HepG2 (cell line): ENCODE data around the gene UBAC1. TPM values are rescaled to one million over a fixed set of nuclear protein-coding genes. Genes with fewer than 3 reads are reported as not detected.

Source experiments
- ATAC-seq: fragments of 200-7000 bp; cut with Tn5 transposase; 3 replicates; pipeline ENCODE4 v1.9.1; 2020; ENCODE audit warnings: mild to moderate bottlenecking, moderate library complexity
- BruUV-seq: library from RNA; stranded (reverse); fragments of 400-500 nt; replicated peaks from 2 replicates; lab custom pipeline; 2021; lab: Mats Ljungman, UMichigan
- CTCF ChIA-PET: fragments of 300-600 bp; formaldehyde crosslinking; extraction: SDS; loops from one replicate; lab custom pipeline; 2021; ENCODE audit warnings: low total read pairs, inconsistent platforms, low intra/inter-chr PET ratio; lab: Yijun Ruan, JAX
- POLR2A ChIA-PET: fragments of 350-600 bp; sonication (Branson Sonifier 250); formaldehyde crosslinking; loops from one replicate; lab custom pipeline; 2020; ENCODE audit warnings: antibody characterized with exemption, inconsistent platforms; lab: Yijun Ruan, JAX
- DNase-seq: peaks from one replicate; pipeline ENCODE4 v3.0.0-alpha.2; 2015; ENCODE audit warnings: low spot score
- FAIRE-seq: peaks from 3 replicates; lab custom pipeline; 2011; peaks lifted over from hg19 to GRCh38; lab: Jason Lieb, UNC
- H2AFZ ChIP-seq: one replicate; pipeline ENCODE4 v1.6.1; 2011; ENCODE audit warnings: low read length, inconsistent platforms
- H3K27ac ChIP-seq: fragments of 300-600 bp; 3 replicates; pipeline ENCODE4 v1.8.0; 2011; ENCODE audit warnings: mixed run types, mild to moderate bottlenecking, mixed read lengths, low read length, inconsistent platforms; ENCODE audit not compliant: insufficient read depth; ENCODE audit errors: extremely low read length
- H3K27me3 ChIP-seq, 2 experiments: fragments of 200-600 bp in 1 of 2; 2 replicates in 1 of 2; 3 replicates in 1 of 2; pipeline versions ENCODE4 v1.6.0 to v1.8.0; 2011; ENCODE audit warnings: low read length in 2 of 2, mild to moderate bottlenecking in 2 of 2, moderate library complexity in 2 of 2, inconsistent platforms in 1 of 2; ENCODE audit not compliant: insufficient read depth in 2 of 2, control insufficient read depth in 1 of 2
- H3K36me3 ChIP-seq, 2 experiments: fragments of 200-600 bp in 1 of 2; replicated peaks in 1 of 2; 2 replicates in 1 of 2; 3 replicates in 1 of 2; pipeline versions ENCODE4 v1.5.1 to v1.8.0; 2011; ENCODE audit warnings: low read length in 2 of 2, inconsistent platforms in 1 of 2; ENCODE audit not compliant: insufficient read depth in 2 of 2, control insufficient read depth in 1 of 2
- H3K4me1 ChIP-seq: 2 replicates; pipeline ENCODE4 v1.5.1; 2012; ENCODE audit warnings: low read length, inconsistent platforms; ENCODE audit not compliant: insufficient read depth
- H3K4me2 ChIP-seq: 2 replicates; pipeline ENCODE4 v1.6.0; 2011; ENCODE audit warnings: low read depth, low read length, inconsistent platforms
- H3K4me3 ChIP-seq, 3 experiments: fragments of 200-600 bp in 1 of 3; sonication (generic), shearing (Covaris generic) in 1 of 3; replicated peaks in 1 of 3; 2 replicates each; pipeline ENCODE4 v1.5.1; 2011 to 2016; ENCODE audit warnings: low read length in 3 of 3, inconsistent platforms in 2 of 3, low read depth in 2 of 3, mild to moderate bottlenecking in 2 of 3, control low read depth in 1 of 3, mixed read lengths in 1 of 3; ENCODE audit not compliant: insufficient read depth in 1 of 3
- H3K79me2 ChIP-seq: one replicate; pipeline ENCODE4 v1.6.1; 2011; ENCODE audit warnings: low read length, inconsistent platforms; ENCODE audit not compliant: insufficient read depth
- H3K9ac ChIP-seq: 2 replicates; pipeline ENCODE4 v1.6.0; 2011; ENCODE audit warnings: mild to moderate bottlenecking, low read depth, low read length, inconsistent platforms; ENCODE audit not compliant: insufficient read depth
- H3K9me3 ChIP-seq: 2 replicates; pipeline ENCODE4 v1.5.1; 2012; ENCODE audit warnings: mild to moderate bottlenecking, low read length
- H4K20me1 ChIP-seq: 2 replicates; pipeline ENCODE4 v1.6.0; 2011; ENCODE audit warnings: inconsistent platforms, mild to moderate bottlenecking, low read length, moderate library complexity; ENCODE audit not compliant: insufficient read depth
- FOXM1 ChIP-seq: sonication (generic); formaldehyde crosslinking; IDR thresholded peaks from 2 replicates; pipeline ENCODE4 v1.5.0; 2020; ENCODE audit warnings: missing genetic modification reagents
- STAT5B ChIP-seq: sonication (generic); formaldehyde crosslinking; IDR thresholded peaks from 2 replicates; pipeline ENCODE4 v1.4.0; 2020; ENCODE audit warnings: missing genetic modification reagents
- ZNF629 ChIP-seq: sonication (generic); formaldehyde crosslinking; conservative IDR thresholded peaks from 2 replicates; pipeline ENCODE4 v1.5.0; 2020; ENCODE audit warnings: missing genetic modification reagents
- WGBS: methylation state at CpG from one replicate; pipeline ENCODE4 v1.1.6; 2017; ENCODE audit warnings: low lambda C conversion rate; 5-methylcytosine and 5-hydroxymethylcytosine counted together
- in situ Hi-C: cut with HindIII; loops from 2 replicates; pipeline ENCODE4 v1.10.0; 2017; ENCODE audit warnings: low pct_unique_long_range_greater_than_20kb; ENCODE audit not compliant: extremely low pct_ligation_motif_present
- intact Hi-C: fragments of 100-400 bp; cut with micrococcal nuclease; formaldehyde crosslinking; loops from one replicate; pipeline ENCODE4 v1.10.0; 2022; ENCODE audit not compliant: unreplicated experiment
- polyA plus RNA-seq, 8 experiments: library from polyadenylated mRNA; depleted of rRNA in 3 of 8; stranded (reverse) in 7 of 8; unstranded in 1 of 8; fragments of >200 nt; fragmentation: Illumina TruSeq in 4 of 8; extraction: Trizol in 4 of 8; gene quantifications; 2 replicates each; pipeline versions ENCODE4 v1.2.1 to v1.2.3, GENCODE V29; 2011 to 2016; ENCODE audit warnings: low read depth in 4 of 8, missing spikeins in 1 of 8, mixed read lengths in 1 of 8; ENCODE audit not compliant: insufficient read depth in 1 of 8
- total RNA-seq, 5 experiments: library from RNA; depleted of rRNA; stranded (reverse); fragments of >200 nt; fragmentation: Illumina TruSeq; extraction: Trizol; gene quantifications; 2 replicates each; pipeline ENCODE4 v1.2.3, GENCODE V29; 2016; ENCODE audit warnings: low read depth in 1 of 5
- TF ChIP-seq, protein P1 (sequence below): IDR thresholded peaks from 2 replicates; pipeline ENCODE4 v1.4.0; 2020; ENCODE audit warnings: mild to moderate bottlenecking, missing genetic modification reagents
- TF ChIP-seq, protein P2 (sequence below): IDR thresholded peaks from 2 replicates; pipeline ENCODE4 v1.6.1; 2018; ENCODE audit warnings: missing genetic modification reagents
- TF ChIP-seq, protein P3 (sequence below): sonication (generic); formaldehyde crosslinking; IDR thresholded peaks from 2 replicates; pipeline ENCODE4 v1.4.0; 2020; ENCODE audit warnings: missing genetic modification reagents, borderline replicate concordance

Gene UBAC1
- total and polyA plus RNA-seq, 2 of the 13 experiments (the other 11 are each of a cell fraction or from before 2014, with no cell fraction given), result 32.2 to 34.1 TPM

DNA sequence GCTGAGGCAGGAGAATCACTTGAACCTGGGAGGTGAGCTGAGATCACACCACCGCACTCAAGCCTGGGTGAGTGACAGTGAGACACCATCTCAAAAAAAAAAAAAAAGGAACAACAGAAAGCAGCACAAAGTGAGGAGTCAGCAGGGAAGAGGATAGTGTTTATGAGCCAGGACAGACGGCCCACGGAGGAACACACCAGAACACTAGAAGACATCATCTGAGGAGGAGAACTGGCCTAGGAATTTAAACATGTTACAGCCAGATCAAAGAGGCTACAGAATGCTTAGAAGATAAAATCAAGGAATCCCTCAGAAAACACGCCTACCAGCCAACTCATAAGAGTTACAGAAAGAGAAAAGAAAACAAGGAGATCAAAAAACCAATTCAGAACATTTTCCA, 12.2 kb downstream of the UBAC1 start (continued):
- TF ChIP-seq, protein P1, sequence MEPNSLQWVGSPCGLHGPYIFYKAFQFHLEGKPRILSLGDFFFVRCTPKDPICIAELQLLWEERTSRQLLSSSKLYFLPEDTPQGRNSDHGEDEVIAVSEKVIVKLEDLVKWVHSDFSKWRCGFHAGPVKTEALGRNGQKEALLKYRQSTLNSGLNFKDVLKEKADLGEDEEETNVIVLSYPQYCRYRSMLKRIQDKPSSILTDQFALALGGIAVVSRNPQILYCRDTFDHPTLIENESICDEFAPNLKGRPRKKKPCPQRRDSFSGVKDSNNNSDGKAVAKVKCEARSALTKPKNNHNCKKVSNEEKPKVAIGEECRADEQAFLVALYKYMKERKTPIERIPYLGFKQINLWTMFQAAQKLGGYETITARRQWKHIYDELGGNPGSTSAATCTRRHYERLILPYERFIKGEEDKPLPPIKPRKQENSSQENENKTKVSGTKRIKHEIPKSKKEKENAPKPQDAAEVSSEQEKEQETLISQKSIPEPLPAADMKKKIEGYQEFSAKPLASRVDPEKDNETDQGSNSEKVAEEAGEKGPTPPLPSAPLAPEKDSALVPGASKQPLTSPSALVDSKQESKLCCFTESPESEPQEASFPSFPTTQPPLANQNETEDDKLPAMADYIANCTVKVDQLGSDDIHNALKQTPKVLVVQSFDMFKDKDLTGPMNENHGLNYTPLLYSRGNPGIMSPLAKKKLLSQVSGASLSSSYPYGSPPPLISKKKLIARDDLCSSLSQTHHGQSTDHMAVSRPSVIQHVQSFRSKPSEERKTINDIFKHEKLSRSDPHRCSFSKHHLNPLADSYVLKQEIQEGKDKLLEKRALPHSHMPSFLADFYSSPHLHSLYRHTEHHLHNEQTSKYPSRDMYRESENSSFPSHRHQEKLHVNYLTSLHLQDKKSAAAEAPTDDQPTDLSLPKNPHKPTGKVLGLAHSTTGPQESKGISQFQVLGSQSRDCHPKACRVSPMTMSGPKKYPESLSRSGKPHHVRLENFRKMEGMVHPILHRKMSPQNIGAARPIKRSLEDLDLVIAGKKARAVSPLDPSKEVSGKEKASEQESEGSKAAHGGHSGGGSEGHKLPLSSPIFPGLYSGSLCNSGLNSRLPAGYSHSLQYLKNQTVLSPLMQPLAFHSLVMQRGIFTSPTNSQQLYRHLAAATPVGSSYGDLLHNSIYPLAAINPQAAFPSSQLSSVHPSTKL (CRISPR knock-in tag), result no peak
- TF ChIP-seq STAT5B (CRISPR knock-in tag), result no peak
- TF ChIP-seq, protein P2, sequence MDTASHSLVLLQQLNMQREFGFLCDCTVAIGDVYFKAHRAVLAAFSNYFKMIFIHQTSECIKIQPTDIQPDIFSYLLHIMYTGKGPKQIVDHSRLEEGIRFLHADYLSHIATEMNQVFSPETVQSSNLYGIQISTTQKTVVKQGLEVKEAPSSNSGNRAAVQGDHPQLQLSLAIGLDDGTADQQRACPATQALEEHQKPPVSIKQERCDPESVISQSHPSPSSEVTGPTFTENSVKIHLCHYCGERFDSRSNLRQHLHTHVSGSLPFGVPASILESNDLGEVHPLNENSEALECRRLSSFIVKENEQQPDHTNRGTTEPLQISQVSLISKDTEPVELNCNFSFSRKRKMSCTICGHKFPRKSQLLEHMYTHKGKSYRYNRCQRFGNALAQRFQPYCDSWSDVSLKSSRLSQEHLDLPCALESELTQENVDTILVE, result no peak
- TF ChIP-seq ZNF629, result no peak
- TF ChIP-seq FOXM1 (CRISPR knock-in tag), result no peak

DNA sequence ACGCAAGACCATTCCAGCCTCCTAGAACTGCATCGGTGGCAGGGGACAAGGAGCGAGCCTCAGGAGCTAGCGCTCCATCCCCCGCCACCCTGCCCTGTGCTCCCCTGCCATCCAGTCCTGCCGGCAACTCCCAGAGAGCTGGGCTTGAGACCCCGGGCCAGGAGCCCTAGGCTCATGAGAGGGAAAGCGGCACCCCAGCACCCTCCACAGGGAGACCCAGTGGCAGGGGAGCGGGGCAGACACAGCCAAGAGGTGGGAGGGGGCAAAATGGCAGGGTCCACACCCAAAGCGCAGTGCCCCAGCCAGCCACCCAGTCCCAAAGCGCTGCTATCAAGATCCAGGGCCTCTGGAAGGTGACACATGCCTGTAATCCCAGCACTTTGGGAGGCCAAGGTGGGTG, 12.7 kb downstream of the UBAC1 start:
- CTCF ChIA-PET, result no interaction called here

More for the DNA sequence above, 12.7 kb downstream of the UBAC1 start:
- Histone ChIP-seq H3K4me1 (no peaks in the 10 kb centered on the region), H3K27ac (no peak overlapping the region), H3K4me3 (no peak overlapping the region), H3K9ac (no peak overlapping the region), H2AFZ (no peak overlapping the region), H3K9me3 (no peaks in the 10 kb centered on the region), H4K20me1 (no peaks in the 10 kb centered on the region), H3K36me3 (peaks cover 22 to 65% of the 10 kb centered on the region in 2 experiments), H3K27me3 (no peaks in the 10 kb centered on the region), H3K79me2 (no peaks in the 10 kb centered on the region), H3K4me2 (no peak overlapping the region)
- no TSS peak for BruUV-seq
- TF ChIP-seq, protein P3, sequence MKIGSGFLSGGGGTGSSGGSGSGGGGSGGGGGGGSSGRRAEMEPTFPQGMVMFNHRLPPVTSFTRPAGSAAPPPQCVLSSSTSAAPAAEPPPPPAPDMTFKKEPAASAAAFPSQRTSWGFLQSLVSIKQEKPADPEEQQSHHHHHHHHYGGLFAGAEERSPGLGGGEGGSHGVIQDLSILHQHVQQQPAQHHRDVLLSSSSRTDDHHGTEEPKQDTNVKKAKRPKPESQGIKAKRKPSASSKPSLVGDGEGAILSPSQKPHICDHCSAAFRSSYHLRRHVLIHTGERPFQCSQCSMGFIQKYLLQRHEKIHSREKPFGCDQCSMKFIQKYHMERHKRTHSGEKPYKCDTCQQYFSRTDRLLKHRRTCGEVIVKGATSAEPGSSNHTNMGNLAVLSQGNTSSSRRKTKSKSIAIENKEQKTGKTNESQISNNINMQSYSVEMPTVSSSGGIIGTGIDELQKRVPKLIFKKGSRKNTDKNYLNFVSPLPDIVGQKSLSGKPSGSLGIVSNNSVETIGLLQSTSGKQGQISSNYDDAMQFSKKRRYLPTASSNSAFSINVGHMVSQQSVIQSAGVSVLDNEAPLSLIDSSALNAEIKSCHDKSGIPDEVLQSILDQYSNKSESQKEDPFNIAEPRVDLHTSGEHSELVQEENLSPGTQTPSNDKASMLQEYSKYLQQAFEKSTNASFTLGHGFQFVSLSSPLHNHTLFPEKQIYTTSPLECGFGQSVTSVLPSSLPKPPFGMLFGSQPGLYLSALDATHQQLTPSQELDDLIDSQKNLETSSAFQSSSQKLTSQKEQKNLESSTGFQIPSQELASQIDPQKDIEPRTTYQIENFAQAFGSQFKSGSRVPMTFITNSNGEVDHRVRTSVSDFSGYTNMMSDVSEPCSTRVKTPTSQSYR, result no peak
- 64% methylated on average over 4 of the region's 11 CpGs for WGBS
- DNase-seq, result no peak
- POLR2A ChIA-PET, result no interaction called here
- ATAC-seq, result no peak
- intact Hi-C loops, result no loop called here
- in situ Hi-C loops, result no loop called here
- FAIRE-seq, result no peak
